Stimulated activated CD4-positive, alpha-beta T cell treated with anti-CD3 and anti-CD28 coated beads, Interleukin-2, amount 100 ng/mL, for 4 hours (primary cell): ENCODE results near the gene CDH4.
"Not testable (repeated sequence)": the region's sequence is repeated elsewhere in the genome, so short reads cannot be mapped to it uniquely, and the experiment has no call there.

Experiments
- DNase-seq: peaks from one replicate; pipeline ENCODE4 v3.0.0-alpha.2; 2020; ENCODE audit warnings: low read depth

CDH4 gene

DNA sequence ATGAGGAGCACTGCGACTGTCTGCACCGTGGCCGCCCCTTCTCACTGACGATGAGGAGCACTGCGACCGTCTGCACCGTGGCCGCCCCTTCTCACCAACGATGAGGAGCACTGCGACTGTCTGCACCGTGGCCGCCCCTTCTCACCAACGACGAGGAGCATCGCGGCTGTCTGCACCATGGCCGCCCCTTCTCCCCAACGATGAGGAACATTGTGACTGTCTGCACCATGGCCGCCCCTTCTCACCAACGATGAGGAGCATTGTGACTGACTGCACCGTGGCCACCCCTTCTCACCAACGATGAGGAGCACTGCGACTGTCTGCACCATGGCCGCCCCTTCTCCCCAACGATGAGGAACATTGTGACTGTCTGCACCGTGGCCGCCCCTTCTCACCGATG, 696.0 kb downstream of the CDH4 start:
- DNase-seq = not testable (repeated sequence)

DNA sequence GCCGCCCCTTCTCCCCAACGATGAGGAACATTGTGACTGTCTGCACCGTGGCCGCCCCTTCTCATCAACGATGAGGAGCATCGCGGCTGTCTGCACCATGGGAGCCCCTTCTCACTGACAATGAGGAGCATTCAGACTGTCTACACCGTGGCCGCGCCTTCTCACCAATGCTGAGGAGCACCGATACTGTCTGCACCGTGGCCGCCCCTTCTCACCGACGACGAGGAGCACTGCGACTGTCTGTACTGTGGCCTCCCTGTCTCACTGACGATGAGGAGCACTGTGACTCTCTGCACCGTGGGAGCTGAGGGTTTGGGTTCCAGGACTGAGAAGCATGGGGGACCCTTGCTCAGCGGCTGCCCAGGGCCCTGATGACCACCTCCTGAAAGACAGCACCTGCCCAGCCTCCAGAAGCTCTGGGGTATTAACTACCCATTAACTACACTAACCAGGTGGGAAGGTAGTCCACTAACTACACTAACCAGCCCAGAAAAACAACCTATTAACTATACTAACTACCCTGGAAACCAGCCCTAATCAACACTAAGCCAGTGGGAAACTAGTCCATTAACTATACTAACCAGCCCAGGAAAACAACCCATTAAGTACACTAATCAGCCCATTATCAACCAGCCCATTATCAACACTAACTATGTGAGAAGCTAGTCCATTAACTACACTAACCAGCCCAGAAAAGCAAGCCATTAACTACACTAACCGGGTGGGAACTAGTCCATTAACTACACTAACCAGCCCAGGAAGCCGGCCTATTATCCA, 696.7 kb downstream of the CDH4 start:
- no peak for DNase-seq

DNA sequence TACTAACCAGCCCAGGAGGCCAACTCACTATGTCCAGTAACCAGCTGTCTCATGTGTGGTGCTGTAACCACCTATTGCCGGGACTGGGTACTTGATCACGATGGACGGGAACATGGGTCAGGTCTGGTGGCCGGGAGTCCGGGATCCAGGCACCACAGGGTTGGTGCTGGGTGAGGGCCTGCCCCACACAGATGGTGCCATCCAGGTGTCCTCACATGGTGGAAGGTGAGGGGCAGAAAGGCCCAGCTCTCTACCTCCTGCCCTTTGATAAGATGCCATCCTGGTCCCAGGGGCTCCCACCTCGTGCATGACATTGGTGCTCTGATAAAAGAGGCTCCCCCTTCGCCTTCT, 697.3 kb downstream of the CDH4 start:
- DNase-seq = no peak

DNA sequence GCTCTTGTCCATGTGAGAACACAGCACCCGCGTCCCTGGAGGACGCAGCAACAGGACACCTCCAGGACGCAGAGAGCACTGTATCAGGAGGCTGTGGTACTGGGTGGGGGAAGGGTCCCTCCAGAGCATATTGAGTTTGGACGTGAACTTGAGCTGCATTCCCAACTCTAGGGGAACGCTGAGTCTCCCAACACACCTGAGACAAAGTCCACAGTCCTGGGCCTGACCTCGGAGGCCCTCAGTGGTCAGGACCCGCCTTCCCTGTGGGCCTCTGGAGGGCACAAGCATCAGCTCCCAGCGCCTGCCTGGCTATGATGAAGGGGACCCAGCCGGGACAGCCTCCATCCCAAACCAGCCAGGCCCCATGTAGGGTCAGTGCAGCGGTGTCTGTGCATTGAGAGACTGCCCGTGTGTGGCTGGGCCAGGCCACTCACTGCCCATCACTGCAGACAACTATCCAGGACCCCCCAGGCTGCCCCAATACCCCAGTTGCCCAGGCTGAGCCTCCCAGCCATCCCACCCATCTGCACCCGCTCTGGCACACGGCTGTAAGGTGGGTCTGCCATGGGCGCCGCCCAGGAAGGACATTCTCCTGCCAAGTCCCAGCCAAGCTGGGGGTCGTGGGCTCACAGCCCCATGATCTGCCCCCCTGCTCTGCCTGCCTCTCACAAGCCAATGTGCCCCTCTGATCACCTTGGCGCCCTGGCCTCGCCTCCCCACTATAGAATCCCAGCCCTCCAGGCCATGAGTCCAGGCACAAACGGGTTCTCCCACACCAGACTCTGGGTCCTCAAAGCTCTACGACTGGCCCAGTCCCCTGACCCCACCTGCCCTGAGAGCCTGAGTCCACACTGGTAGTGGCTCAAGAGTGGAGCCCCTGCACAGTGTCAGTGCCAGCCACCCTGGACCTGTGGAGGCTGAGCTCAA, 697.9 kb downstream of the CDH4 start:
- no peak for DNase-seq

DNA sequence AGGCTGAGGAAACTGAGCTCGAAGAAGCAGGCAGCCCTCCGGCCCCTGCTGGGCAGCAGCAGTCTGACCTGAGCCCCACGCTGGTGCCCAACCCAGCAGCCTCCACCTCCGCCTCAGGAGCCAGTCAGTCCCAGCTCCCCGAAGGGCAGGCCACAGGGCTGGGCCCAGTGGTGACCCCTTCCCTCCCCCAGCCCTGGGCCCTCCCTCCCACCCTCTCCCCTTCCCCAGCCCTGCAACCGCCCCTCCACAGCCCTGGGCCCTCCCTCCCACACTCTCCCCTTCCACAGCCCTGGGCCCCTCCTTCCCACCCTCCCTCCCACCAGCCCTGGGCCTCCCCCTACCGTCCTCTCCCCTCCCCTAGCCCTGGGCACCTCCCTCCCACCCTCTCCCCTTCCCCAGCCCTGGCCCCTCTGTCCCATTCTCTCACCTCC, 698.6 kb downstream of the CDH4 start:
- DNase-seq = no peak

DNA sequence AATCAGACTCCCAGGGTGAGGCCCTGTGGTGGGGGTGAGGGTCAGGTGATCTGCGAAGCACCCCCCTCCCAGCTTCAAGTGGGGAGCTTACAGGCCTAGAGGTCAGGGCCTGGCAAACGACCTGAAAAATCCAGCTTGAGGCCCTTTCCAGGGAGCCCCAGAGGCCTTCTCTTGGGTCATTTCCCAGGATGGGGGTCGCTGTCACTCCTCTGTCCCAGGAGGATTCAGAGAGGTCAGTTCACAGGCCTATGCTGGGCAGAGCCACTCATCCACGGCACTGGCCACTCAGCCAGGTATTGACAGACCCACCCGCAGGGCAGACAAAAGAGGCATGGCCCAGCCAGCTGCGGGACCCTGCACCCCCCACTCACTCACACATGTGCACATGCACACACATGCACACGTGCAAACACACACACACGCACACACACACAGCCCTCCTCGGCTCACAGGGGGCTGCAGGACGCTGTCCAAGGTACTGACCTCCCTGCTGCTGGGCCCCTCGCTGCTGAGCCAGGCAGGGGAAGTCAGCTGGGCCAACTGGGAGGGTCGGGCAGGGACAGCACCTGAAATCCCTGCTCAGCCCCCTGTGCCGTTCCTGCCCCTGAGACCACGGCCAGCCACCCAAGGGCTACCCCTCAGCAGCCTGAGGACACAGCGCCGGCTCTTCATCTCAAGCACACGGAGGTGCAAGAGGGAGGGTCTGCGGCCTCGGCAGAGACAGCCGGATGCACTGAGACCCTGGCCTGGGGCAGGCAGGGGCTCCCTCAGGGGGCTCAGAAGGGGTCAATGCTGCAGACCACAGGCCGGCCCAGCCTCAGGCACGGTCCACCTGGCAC, 699.9 kb downstream of the CDH4 start:
- DNase-seq = no peak

DNA sequence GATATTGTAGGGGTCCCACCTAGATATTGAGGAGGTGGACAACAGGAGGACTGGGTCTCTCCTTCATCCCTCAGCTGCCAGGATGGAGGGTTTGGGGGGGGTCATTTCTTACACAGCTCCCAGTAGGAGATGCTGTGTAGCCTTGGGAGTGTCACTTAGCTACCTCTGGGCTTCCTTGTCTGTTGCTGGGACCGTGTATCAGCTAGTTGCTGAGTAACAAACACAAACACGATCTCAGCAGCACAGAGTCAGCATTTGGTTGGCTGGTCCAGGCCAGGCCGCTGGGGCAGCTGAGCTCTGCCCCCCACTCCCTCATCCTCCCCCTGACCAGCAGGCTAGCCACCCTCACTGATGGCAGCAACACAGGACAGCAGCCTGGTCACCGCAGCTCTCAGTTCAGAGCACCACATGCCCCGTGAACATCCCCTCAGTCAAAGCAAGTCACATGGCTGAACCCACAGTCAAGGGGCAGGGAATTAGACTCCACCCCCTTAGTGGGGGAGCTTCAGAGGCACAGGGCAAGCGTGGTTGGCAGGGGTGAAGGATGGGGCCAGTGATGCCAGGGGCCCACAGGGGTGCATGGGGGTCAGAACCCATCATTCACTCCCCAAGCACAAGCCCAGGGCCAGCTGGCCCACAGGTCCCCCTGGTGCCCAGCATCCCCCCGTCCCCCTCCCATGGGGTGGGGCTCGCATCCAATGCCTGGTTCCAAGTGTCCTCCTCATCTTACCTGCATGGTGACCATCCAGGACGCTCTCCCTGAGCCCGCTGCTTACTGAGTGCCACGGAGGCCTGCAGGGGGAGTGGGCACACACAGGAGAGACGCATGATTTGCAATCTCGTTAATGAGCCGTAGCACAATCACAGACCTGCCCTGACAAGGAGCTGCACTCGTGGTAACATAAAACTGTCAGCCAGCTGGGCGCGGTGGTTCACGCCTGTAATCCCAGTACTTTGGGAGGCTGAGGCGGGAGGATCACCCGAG, 701.3 kb downstream of the CDH4 start:
- DNase-seq = no peak

DNA sequence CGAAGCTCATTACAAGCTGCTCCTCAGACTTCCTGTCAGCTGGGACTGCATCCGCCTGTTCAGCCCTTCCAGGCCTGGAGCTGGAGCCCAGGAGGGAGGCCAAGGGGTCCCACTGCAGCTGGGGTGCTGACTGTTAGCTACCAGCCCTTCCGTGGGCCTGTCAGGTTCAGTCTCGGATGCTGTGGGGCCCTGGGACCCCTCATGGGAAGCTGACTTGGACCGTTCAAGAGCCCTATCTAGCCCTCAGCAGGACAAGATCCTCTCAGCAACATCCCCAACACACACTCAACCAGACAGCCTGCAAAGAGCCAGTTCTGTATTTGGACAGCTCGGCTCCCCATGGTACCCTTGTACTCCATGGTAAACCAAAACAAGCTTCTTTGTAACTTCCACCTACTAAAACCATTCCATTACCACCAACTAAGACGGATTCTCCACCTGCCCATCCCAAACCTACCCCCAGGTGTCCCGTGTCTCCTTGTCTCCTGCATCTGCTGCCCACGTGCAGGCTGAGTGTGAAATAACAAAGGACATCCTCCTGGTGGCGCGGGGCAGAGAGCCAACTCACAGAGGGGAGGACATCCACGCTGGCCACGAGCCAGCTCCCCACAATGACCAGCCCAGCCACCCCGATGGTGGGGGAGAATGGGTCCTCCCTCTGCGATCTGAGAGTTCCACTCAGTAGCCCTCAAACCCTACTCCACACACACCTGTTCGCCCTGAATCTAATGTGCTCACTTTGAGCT, 702.4 kb downstream of the CDH4 start:
- no peak for DNase-seq

DNA sequence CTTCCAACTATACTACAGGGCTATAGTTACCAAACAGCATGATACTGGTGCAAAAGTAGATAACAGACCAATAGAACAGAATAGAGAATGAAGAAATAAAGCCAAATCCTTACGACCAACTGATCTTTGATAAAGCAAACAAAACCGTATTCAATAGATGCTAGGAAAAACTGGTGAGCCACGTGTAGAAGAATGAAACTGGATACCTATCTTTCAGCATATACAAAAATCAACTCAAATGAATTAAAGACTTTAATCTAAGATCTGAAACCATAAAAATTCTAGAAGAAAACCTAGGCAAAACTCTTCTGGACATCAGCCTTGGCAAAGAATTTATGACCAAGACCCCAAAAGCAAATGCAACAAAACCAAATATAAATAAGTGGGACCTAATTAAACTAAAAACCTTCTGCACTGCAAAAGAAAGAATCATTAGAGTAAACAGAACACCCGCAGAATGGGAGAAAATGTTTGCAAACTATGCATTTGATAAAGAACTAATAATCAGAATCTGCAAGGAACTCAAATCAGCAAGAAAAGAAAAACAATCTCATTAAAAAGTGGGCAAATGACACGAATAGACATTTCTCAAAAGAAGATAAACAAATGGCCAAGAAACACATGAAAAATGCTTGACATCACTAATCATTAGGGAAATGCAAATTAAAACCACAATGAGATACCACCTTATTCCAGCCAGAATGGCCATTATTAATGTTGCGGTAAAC, 703.8 kb downstream of the CDH4 start:
- no peak for DNase-seq

DNA sequence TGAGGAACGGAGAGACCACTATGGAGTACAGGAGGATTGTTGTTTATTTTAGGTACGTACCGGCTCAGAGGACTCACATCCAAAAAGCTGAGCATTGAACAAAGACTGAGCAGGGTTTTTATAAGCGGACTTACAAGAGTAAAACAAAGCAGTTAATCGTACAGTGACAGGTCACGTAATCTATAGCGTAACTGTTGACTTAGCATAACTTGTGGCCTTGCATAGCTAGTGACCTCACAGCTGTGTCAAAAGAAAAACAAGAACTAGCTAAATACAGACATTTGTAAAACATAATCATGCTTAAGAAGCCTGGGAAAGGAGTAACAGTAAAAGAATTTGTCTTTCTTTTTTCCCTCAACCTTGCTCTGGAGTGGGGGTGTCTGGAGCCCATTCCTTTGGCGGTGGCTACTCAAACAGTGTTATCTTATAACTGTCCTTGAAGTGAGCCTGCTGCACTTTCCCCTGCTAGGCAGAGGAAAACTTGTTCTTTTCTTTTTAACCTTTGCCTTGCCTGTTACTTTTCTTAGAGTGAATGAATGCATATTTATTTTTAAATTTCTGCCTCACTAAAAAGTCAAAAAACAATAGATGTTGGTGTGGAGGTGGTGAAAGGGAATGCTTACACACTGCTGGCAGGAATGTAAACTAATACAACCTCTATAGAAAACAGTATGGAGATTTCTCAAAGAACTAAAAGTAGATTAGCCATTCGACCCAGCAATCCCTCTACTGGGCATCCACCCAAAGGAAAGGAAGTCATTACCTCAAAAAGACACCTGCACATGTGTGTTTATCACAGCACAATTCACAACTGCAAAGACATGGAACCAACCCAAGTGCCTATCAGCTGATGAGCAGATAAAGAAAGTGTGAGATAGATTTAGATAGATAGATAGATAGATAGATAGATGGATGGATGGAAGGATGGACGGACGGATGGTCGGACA, 704.6 kb downstream of the CDH4 start:
- DNase-seq = no peak

DNA sequence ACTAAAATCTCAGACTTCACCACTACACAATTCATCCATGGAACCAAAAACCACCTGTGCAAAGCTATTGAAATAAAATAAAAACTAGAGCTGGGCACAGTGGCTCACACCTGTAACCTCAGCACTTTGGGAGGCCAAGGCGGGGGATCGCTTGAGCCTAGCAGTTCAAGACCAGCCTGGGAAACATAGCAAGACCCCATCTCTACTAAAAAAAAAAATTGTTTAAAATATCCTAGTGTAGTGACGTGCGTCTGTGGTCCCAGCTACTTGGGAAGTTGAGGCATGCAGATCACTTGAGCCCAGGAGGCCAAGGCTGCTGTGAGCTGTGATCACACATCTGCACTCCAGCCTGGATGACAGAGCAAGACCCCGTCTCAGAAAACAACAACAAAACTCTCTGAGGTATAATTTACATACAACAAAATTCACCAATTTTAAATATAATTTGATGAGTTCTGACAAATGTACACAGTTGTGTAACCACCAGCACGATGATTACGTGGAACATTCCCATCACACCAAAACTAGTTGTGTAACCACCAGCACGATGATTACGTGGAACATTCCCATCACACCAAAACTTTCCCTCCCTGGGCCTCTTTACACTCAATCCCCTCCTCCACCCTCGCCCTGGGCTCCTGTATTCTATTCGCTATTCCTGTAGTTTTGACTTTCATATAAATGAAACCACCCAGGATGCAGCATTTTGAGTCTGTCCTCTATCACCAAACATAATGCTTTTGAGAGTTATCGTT, 706.1 kb downstream of the CDH4 start:
- DNase-seq = no peak

DNA sequence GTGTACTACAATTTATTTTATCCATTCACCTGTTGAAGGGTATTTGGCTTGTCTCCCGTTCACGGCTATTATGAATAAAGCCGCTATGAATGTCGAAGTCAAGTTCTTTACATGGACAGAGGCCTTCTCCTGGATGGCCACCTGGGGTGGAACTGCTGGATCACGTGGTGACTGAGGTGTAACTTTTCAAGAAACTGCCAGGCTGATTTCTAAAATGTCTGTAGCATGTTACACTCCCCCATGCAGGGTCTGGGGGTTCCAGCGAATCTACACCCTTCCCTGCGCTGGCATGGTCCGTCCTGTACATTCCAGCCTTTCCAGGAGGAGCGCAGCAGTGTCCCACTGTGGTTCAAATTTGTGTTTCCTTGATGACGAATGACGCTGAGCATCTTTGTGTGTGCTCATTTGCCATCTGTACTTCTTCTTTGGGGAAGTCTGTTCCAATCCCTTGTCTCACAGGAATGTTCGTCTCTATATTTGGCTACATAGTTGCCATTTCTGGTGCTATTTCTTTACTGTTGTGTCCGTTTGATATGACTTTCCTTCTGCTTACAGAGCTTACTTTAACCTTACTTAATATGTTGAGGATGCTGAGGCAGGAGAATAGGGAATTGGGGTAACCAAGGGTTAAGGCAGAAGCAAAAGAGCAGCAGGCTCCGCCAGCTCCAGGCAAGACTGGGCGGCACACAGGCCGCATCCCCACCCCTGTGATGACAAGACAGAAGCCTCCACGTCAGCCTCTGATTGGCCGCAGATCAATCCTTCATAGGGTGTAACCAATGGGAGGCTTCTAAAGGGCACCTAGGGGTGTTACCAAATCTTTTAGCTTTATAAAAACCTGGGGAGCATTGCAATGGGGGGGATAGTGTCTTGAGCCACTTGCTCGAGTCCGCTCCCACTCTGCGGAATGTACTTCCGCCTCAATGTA, 707.0 kb downstream of the CDH4 start:
- DNase-seq = no peak

DNA sequence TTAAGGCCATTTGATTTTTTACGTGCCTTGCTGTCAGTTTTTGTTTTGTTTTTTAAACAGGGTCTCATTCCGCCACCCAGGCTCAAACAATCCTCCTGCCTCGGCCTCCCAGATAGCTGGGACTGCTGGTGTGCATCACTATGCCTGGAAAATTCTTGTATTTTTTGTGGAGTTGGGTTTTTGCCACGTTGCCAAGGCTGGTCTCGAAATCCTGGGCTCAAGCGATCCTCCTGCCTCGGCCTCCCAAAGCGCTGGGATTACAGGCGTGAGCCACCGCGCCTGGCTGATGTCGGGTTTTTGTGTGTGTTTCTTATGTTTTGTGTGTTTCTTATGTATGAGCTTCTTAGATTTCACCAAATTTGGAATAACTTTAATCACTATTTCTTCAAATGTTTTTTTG, 708.8 kb downstream of the CDH4 start:
- DNase-seq = no peak

DNA sequence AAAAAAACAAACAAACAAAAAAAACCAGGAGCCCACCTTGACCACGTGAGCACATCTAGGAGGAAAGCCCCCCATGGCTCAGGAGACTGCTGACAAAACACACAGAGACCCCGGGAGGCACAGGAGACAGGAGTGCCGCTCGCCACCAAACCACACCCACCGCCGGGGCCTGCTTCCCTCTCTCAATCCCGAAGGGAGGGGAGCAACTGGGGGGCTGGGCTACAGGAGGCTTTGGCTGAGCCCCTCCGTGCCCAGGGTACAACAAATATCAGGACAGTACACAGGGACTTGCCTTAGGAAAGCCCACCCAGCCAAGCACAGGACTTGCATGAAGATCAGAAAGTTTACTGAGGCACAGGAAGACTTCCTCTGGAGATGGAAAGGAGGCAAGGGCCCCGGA, 711.1 kb downstream of the CDH4 start:
- no peak for DNase-seq

DNA sequence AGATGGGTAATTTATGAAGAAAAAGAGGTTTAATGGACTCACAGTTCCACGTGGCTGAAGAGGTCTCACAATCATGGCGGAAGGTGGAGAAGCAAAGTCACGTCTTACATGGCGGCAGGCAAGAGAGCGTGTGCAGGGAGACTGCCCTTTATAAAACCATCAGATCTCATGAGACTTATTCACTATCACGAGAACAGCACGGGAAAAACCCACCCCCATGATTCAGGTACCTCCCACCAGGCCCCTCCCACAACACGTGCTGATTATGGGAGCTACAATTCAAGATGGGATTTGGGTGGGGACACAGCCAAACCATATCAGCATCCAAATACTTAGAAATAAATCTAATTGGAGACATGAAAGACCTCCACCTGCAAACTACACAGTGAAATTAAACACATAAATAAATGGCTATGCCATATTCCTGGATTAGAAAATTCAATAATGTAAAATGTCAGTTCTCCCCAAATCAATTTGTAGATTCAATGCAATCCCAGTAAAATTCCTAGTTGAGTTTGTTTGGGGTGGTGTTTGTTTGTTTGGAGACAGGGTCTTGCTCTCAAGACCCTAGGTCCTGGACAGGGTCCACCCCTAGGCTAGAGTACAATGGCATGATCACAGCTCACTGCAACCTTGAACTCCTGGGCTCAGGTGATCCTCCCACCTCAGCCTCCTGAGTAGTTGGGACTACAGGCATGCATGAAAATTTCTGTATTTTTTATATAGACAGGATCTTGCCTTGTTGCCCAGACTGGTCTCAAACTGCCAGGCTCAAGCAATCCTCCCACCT, 712.0 kb downstream of the CDH4 start:
- no peak for DNase-seq
